Measurements from ENCODE around the gene GIPC2. TPM values are rescaled to one million over a fixed set of nuclear protein-coding genes. Genes with fewer than 3 reads are reported as not detected.
"Not testable (repeated sequence)": the region's sequence is repeated elsewhere in the genome, so short reads cannot be mapped to it uniquely, and the experiment has no call there.

GIPC2 gene
- polyA plus RNA-seq, 2 donors = 0.96 to 1.5 TPM

- 75 to 77% methylated on average over 4 of the region's 4 CpGs for WGBS, 2 donors
- no peak overlapping the region for H3K27ac ChIP-seq (ENCODE audit: low read depth in 2 of 2, low read length in 1 of 2)
- no peaks in the 10 kb centered on the region for H3K27me3 ChIP-seq (ENCODE audit: control insufficient read depth in 1 of 2, insufficient read depth in 2 of 2, low read length in 2 of 2)
- no peak overlapping the region for H3K4me3 ChIP-seq (ENCODE audit: low read depth in 1 of 2, low read length in 2 of 2)
- H3K4me1 ChIP-seq (ENCODE audit: control insufficient read depth in 2 of 2, insufficient read depth in 2 of 2, low read length in 1 of 2) = no peaks in the 10 kb centered on the region
- H3K36me3 ChIP-seq (ENCODE audit: control insufficient read depth in 2 of 2, insufficient read depth in 2 of 2, low read length in 1 of 2) = no peaks in the 10 kb centered on the region
- no peaks in the 10 kb centered on the region for H3K9me3 ChIP-seq (ENCODE audit: control insufficient read depth in 2 of 2, insufficient read depth in 1 of 2, low read depth in 1 of 2, low read length in 1 of 2)
Observed at GRCh38 chr1:78058670-78059069, 12.9 kb downstream of the GIPC2 start.

DNA sequence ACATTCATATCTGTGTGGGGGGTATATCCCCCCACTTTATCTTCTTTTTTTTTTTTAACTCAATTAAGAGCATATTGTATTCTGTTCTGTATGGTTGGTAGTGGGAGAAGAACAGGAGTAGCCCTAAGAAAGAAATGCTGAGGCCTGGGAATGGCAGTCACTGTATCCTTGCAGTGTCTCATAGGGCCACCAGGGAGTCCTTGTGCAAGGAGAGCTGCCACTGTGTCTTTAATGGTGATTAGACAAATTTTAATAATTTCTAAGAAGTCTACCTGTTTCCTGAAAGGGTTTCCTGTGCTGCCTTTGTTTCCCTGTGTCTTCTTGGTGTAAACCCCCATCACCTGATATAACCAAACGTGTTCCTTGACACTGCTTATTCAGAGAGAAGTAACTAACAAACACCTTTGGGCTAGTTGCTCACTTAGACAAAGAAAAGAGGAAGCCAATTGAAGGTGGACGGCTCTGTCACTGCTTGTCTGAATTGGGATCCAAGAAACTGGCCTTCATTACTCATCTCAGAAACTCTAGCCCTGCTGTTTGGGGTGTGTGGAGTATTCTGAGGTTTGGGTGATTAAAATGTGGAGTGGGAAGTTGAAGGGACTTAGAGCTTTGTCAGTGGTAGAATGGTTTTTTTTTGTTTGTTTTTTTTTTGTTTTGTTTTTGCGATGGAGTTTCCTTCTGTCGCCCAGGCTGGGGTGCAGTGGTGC, 15.2 kb downstream of the GIPC2 start:
- WGBS, 2 donors = 69 to 76% methylated on average over 4 of the region's 4 CpGs
- H3K4me1 ChIP-seq (ENCODE audit: control insufficient read depth in 2 of 2, insufficient read depth in 2 of 2, low read length in 1 of 2) = no peaks in the 10 kb centered on the region
- H3K27ac ChIP-seq (ENCODE audit: low read depth in 2 of 2, low read length in 1 of 2) = peak overlapping the region in 1 of 2 donors; percentile 55
- no peaks in the 10 kb centered on the region for H3K9me3 ChIP-seq (ENCODE audit: control insufficient read depth in 2 of 2, insufficient read depth in 1 of 2, low read depth in 1 of 2, low read length in 1 of 2)
- H3K36me3 ChIP-seq (ENCODE audit: control insufficient read depth in 2 of 2, insufficient read depth in 2 of 2, low read length in 1 of 2) = no peaks in the 10 kb centered on the region
- no peaks in the 10 kb centered on the region for H3K27me3 ChIP-seq (ENCODE audit: control insufficient read depth in 1 of 2, insufficient read depth in 2 of 2, low read length in 2 of 2)
- H3K4me3 ChIP-seq (ENCODE audit: low read depth in 1 of 2, low read length in 2 of 2) = no peak overlapping the region

DNA sequence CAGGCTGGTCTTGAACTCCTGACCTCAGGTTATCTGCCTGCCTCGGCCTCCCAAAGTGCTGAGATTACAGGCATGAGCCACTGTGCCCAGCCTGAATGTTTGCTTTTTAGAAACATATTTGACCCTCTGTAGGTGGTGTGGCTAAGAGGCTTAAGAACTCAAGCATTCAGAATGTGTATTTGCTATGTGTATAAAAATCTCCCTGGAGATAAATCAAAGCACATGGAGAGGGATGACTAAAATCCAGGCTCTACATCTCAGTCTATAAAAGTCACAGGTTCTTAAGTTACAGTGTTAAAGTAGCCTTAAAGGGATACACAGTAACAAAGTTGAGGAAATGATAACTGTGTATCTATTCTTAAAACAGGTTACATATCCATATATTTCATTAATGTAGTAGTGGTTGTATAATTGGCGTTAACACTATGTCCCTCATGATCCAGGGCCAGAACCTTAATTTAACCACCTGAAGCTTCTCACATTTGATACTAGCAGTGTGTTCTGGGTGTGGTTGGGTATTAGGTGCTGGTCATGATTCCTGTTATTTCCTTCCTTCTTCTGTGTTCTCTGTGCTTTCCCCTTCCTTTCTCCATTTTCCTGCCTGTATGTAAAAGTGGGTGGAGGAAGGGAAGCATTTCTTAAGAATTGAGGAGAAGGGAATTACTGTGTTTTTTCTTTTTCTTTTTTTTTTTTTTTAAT, 16.2 kb downstream of the GIPC2 start:
- Histone ChIP-seq H3K4me3 (ENCODE audit: low read depth in 1 of 2, low read length in 2 of 2) (no peak overlapping the region), H3K27ac (ENCODE audit: low read depth in 2 of 2, low read length in 1 of 2) (no peak overlapping the region), H3K4me1 (ENCODE audit: control insufficient read depth in 2 of 2, insufficient read depth in 2 of 2, low read length in 1 of 2) (no peaks in the 10 kb centered on the region), H3K27me3 (ENCODE audit: control insufficient read depth in 1 of 2, insufficient read depth in 2 of 2, low read length in 2 of 2) (no peaks in the 10 kb centered on the region), H3K9me3 (ENCODE audit: control insufficient read depth in 2 of 2, insufficient read depth in 1 of 2, low read depth in 1 of 2, low read length in 1 of 2) (no peaks in the 10 kb centered on the region), H3K36me3 (ENCODE audit: control insufficient read depth in 2 of 2, insufficient read depth in 2 of 2, low read length in 1 of 2) (no peaks in the 10 kb centered on the region)
- WGBS, 2 donors = 72 to 73% methylated on average over 2 of the region's 2 CpGs

DNA sequence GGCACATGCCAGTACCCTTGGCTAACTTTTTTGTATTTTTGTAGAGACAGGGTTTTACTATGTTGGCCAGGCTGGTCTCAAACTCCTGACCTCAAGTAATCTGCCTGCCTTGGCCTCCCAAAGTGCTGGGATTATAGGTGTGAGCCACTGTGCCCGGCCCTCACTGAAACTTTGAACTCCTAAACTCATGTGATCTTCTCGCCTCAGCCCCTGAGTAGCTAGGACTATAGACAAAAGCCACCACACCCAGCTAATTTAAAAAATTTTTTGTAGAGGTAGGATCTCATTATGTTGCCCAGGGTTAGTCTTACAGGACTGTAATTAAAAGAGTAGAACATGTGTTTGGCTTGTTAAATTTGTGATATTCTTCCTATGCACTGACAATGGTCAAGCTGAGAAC, 19.1 kb downstream of the GIPC2 start:
- H3K27me3 ChIP-seq (ENCODE audit: control insufficient read depth in 1 of 2, insufficient read depth in 2 of 2, low read length in 2 of 2); H3K9me3 ChIP-seq (ENCODE audit: control insufficient read depth in 2 of 2, insufficient read depth in 1 of 2, low read depth in 1 of 2, low read length in 1 of 2); H3K36me3 ChIP-seq (ENCODE audit: control insufficient read depth in 2 of 2, insufficient read depth in 2 of 2, low read length in 1 of 2); H3K4me1 ChIP-seq (ENCODE audit: control insufficient read depth in 2 of 2, insufficient read depth in 2 of 2, low read length in 1 of 2); H3K27ac ChIP-seq (ENCODE audit: low read depth in 2 of 2, low read length in 1 of 2); H3K4me3 ChIP-seq (ENCODE audit: low read depth in 1 of 2, low read length in 2 of 2): not testable (repeated sequence)
- WGBS, 2 donors = 89 to 93% methylated on average over 2 of the region's 2 CpGs

GRCh38 chr1:78068681-78069283, 23.0 kb downstream of the GIPC2 start:
- Histone ChIP-seq H3K27me3 (ENCODE audit: control insufficient read depth in 1 of 2, insufficient read depth in 2 of 2, low read length in 2 of 2) (no peaks in the 10 kb centered on the region), H3K4me3 (ENCODE audit: low read depth in 1 of 2, low read length in 2 of 2) (no peak overlapping the region), H3K36me3 (ENCODE audit: control insufficient read depth in 2 of 2, insufficient read depth in 2 of 2, low read length in 1 of 2) (no peaks in the 10 kb centered on the region), H3K27ac (ENCODE audit: low read depth in 2 of 2, low read length in 1 of 2) (no peak overlapping the region), H3K4me1 (ENCODE audit: control insufficient read depth in 2 of 2, insufficient read depth in 2 of 2, low read length in 1 of 2) (no peaks in the 10 kb centered on the region), H3K9me3 (ENCODE audit: control insufficient read depth in 2 of 2, insufficient read depth in 1 of 2, low read depth in 1 of 2, low read length in 1 of 2) (no peaks in the 10 kb centered on the region)
- WGBS, 2 donors = 60 to 83% methylated on average over 3 of the region's 3 CpGs

DNA sequence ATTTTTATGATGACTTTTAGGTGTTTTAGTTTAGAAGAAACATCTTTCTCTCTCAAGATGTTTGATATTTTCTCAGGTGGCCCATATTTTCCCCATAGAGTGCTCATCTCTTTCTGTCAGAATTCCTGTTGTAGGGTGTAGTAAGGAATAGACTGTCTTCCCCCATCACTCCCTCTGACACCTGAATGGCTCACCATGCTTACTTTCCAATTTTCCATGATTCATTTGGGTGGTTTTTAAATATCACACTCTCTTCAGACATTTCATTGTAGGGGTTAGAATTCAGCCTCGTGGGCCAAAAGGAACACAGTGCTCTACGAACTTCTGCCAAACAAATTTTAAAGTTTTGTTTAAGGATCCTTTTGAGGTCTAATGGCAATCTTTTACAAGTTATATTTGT, 24.0 kb downstream of the GIPC2 start:
- Histone ChIP-seq H3K4me1 (ENCODE audit: control insufficient read depth in 2 of 2, insufficient read depth in 2 of 2, low read length in 1 of 2) (no peaks in the 10 kb centered on the region), H3K27ac (ENCODE audit: low read depth in 2 of 2, low read length in 1 of 2) (no peak overlapping the region), H3K9me3 (ENCODE audit: control insufficient read depth in 2 of 2, insufficient read depth in 1 of 2, low read depth in 1 of 2, low read length in 1 of 2) (no peaks in the 10 kb centered on the region), H3K4me3 (ENCODE audit: low read depth in 1 of 2, low read length in 2 of 2) (no peak overlapping the region), H3K27me3 (ENCODE audit: control insufficient read depth in 1 of 2, insufficient read depth in 2 of 2, low read length in 2 of 2) (no peaks in the 10 kb centered on the region), H3K36me3 (ENCODE audit: control insufficient read depth in 2 of 2, insufficient read depth in 2 of 2, low read length in 1 of 2) (no peaks in the 10 kb centered on the region)
- 62 to 75% methylated on average over 2 of the region's 2 CpGs for WGBS, 2 donors

- 38 to 43% methylated on average over 2 of the region's 2 CpGs for WGBS, 2 donors
- Histone ChIP-seq H3K4me1 (ENCODE audit: control insufficient read depth in 2 of 2, insufficient read depth in 2 of 2, low read length in 1 of 2) (no peaks in the 10 kb centered on the region), H3K27me3 (ENCODE audit: control insufficient read depth in 1 of 2, insufficient read depth in 2 of 2, low read length in 2 of 2) (no peaks in the 10 kb centered on the region), H3K4me3 (ENCODE audit: low read depth in 1 of 2, low read length in 2 of 2) (no peak overlapping the region), H3K36me3 (ENCODE audit: control insufficient read depth in 2 of 2, insufficient read depth in 2 of 2, low read length in 1 of 2) (no peaks in the 10 kb centered on the region), H3K9me3 (ENCODE audit: control insufficient read depth in 2 of 2, insufficient read depth in 1 of 2, low read depth in 1 of 2, low read length in 1 of 2) (no peaks in the 10 kb centered on the region), H3K27ac (ENCODE audit: low read depth in 2 of 2, low read length in 1 of 2) (no peak overlapping the region)
Observed at GRCh38 chr1:78070210-78070609, 24.4 kb downstream of the GIPC2 start.

DNA sequence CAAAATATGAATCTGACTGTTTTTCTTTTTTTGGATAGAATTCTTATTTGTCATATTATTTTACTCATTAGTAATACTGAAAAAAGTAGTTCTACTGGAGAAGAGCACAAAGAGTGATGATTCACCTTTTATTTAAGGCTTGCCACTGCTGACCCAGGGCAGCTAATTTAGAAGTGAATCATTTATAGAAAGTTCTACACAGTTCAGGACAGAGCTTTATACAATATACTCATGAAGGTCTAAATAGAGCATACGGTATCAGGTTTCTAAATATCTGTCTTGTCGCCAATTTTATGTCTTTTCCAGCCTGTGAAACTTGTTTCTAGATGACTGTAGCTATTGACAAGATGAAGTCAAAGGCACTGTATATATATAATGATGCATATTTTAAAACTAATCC, 25.0 kb downstream of the GIPC2 start:
- H3K27me3 ChIP-seq (ENCODE audit: control insufficient read depth in 1 of 2, insufficient read depth in 2 of 2, low read length in 2 of 2) = no peaks in the 10 kb centered on the region
- no peak overlapping the region for H3K27ac ChIP-seq (ENCODE audit: low read depth in 2 of 2, low read length in 1 of 2)
- no peaks in the 10 kb centered on the region for H3K9me3 ChIP-seq (ENCODE audit: control insufficient read depth in 2 of 2, insufficient read depth in 1 of 2, low read depth in 1 of 2, low read length in 1 of 2)
- no peaks in the 10 kb centered on the region for H3K36me3 ChIP-seq (ENCODE audit: control insufficient read depth in 2 of 2, insufficient read depth in 2 of 2, low read length in 1 of 2)
- H3K4me3 ChIP-seq (ENCODE audit: low read depth in 1 of 2, low read length in 2 of 2) = no peak overlapping the region
- 13 to 25% methylated on average over 2 of the region's 2 CpGs for WGBS, 2 donors
- no peaks in the 10 kb centered on the region for H3K4me1 ChIP-seq (ENCODE audit: control insufficient read depth in 2 of 2, insufficient read depth in 2 of 2, low read length in 1 of 2)

GRCh38 chr1:78071696-78072095, 25.9 kb downstream of the GIPC2 start:
- H3K27ac ChIP-seq (ENCODE audit: low read depth in 2 of 2, low read length in 1 of 2) = no peak overlapping the region
- H3K27me3 ChIP-seq (ENCODE audit: control insufficient read depth in 1 of 2, insufficient read depth in 2 of 2, low read length in 2 of 2) = no peaks in the 10 kb centered on the region
- no peaks in the 10 kb centered on the region for H3K4me1 ChIP-seq (ENCODE audit: control insufficient read depth in 2 of 2, insufficient read depth in 2 of 2, low read length in 1 of 2)
- H3K4me3 ChIP-seq (ENCODE audit: low read depth in 1 of 2, low read length in 2 of 2) = no peak overlapping the region
- no peaks in the 10 kb centered on the region for H3K9me3 ChIP-seq (ENCODE audit: control insufficient read depth in 2 of 2, insufficient read depth in 1 of 2, low read depth in 1 of 2, low read length in 1 of 2)
- 58 to 67% methylated on average over 5 of the region's 5 CpGs for WGBS, 2 donors
- H3K36me3 ChIP-seq (ENCODE audit: control insufficient read depth in 2 of 2, insufficient read depth in 2 of 2, low read length in 1 of 2) = no peaks in the 10 kb centered on the region
